Stomach (tissue), 19 donors: Measurements from ENCODE around the gene COBL. TPM values are rescaled to one million over a fixed set of nuclear protein-coding genes. Genes with fewer than 3 reads are reported as not detected.

Experiments used
- DNase-seq, 2 donors: peaks; one replicate each; pipeline versions ENCODE4 v3.0.0 to v3.0.0-alpha.2; 2013 to 2019
- H3K27ac ChIP-seq, 5 donors: fragments of 200-600 bp in 4 of 5; sonication (generic) in 4 of 5; one replicate each; pipeline ENCODE4 v1.5.1; 2013 to 2019; ENCODE audit warnings: mild to moderate bottlenecking in 1 of 5, moderate library complexity in 1 of 5
- H3K27me3 ChIP-seq, 3 donors: fragments of 200-600 bp; sonication (generic); one replicate each; pipeline ENCODE4 v1.5.1; 2017 to 2019; ENCODE audit warnings: mixed run types in 1 of 3
- H3K36me3 ChIP-seq, 4 donors: fragments of 200-600 bp; sonication (generic); 1 replicate in 3 of 4; 2 replicates in 1 of 4; pipeline ENCODE4 v1.5.1; 2016 to 2019
- H3K4me1 ChIP-seq, 4 donors: fragments of 200-600 bp; sonication (generic); one replicate each; pipeline ENCODE4 v1.5.1; 2016 to 2019
- H3K4me3 ChIP-seq, 4 donors: fragments of 200-600 bp; sonication (generic) in 3 of 4; one replicate each; pipeline ENCODE4 v1.5.1; 2016 to 2019; ENCODE audit warnings: mild to moderate bottlenecking in 1 of 4
- H3K9me3 ChIP-seq, 4 donors: fragments of 200-600 bp; sonication (generic); one replicate each; pipeline ENCODE4 v1.5.1; 2016 to 2019
- CTCF ChIP-seq, 7 experiments: fragments of 450-650 bp in 4 of 7; fragments of 200-600 bp in 3 of 7; sonication (generic) in 3 of 7; IDR thresholded peaks; one replicate each; pipeline ENCODE4 v1.5.1; 2016 to 2019; ENCODE audit warnings: antibody characterized with exemption in 7 of 7, control low read depth in 2 of 7, mild to moderate bottlenecking in 1 of 7
- EP300 ChIP-seq: sonication (generic); formaldehyde crosslinking; IDR thresholded peaks from one replicate; pipeline ENCODE4 v1.6.1; 2017; ENCODE audit warnings: antibody characterized with exemption
- POLR2A ChIP-seq, 4 donors: fragments of 450-650 bp; IDR thresholded peaks; one replicate each; pipeline ENCODE4 v1.6.1; 2016; ENCODE audit warnings: antibody characterized with exemption in 4 of 4, control low read depth in 2 of 4, mild to moderate bottlenecking in 1 of 4, moderate library complexity in 1 of 4
- POLR2AphosphoS5 ChIP-seq, 3 donors: sonication (generic); formaldehyde crosslinking; IDR thresholded peaks; one replicate each; pipeline ENCODE4 v1.6.1; 2016; ENCODE audit warnings: antibody characterized with exemption in 3 of 3
- WGBS, 5 donors: extraction: QIAGEN DNeasy Blood & Tissue Kit in 3 of 5; methylation state at CpG; one replicate each; pipeline versions ENCODE4 v1.1.5 to v1.1.7; 2013 to 2018; 5-methylcytosine and 5-hydroxymethylcytosine counted together
- intact Hi-C: fragments of 100-400 bp; cut with DNase I; formaldehyde crosslinking; loops from one replicate; pipeline ENCODE4 v1.15.1; 2023; ENCODE audit warnings: low total_unique reads
- long read RNA-seq, 10 donors: transcript quantifications; one replicate each; lab custom pipeline, GENCODE V29; 2026
- polyA plus RNA-seq, 3 donors: library from polyadenylated mRNA; stranded (reverse); fragments of 200-250 nt; gene quantifications; one replicate each; pipeline ENCODE4 v1.2.3, GENCODE V29; 2013
- total RNA-seq, 5 donors: library from RNA; depleted of rRNA; stranded (reverse); fragments of >200 nt; gene quantifications; one replicate each; pipeline versions ENCODE4 v1.1.0 to v1.2.3, GENCODE V29; 2014 to 2016
- donor health status: healthy with polysubstance abuse.
- donor health status: Bipolar disorder and iron deficiency.
- donor health status: healthy.

Gene COBL
- total RNA-seq, result 10 to 100 TPM in 4 of 5 donors, 1 to 10 TPM in 1; 8.8 to 79.9 (median 33.3) TPM
- 10 to 100 TPM in 2 of 3 donors, 1 to 10 TPM in 1; 4.9 to 13.3 (median 12.6) TPM for polyA plus RNA-seq
- long read RNA-seq, donor 1, partial matches to known transcripts, result 0 of 1 reads
- long read RNA-seq, donor 1, other reads (novel, unspliced or antisense), result 0 of 1 reads
- long read RNA-seq, donor 2, result 0 reads
- long read RNA-seq, donor 3, result 0 reads
- long read RNA-seq, donor 4, result 0 reads
- long read RNA-seq, donor 5, partial matches to known transcripts, result 0 of 1 reads
- long read RNA-seq, donor 5, other reads (novel, unspliced or antisense), result 0 of 1 reads
- long read RNA-seq, donor 6, result 0 reads
- long read RNA-seq, donor 7, result 0 reads
- long read RNA-seq, donor 8, result 0 reads
- long read RNA-seq, donor 9, result 0 reads
- long read RNA-seq, donor 10, result 0 reads

DNA sequence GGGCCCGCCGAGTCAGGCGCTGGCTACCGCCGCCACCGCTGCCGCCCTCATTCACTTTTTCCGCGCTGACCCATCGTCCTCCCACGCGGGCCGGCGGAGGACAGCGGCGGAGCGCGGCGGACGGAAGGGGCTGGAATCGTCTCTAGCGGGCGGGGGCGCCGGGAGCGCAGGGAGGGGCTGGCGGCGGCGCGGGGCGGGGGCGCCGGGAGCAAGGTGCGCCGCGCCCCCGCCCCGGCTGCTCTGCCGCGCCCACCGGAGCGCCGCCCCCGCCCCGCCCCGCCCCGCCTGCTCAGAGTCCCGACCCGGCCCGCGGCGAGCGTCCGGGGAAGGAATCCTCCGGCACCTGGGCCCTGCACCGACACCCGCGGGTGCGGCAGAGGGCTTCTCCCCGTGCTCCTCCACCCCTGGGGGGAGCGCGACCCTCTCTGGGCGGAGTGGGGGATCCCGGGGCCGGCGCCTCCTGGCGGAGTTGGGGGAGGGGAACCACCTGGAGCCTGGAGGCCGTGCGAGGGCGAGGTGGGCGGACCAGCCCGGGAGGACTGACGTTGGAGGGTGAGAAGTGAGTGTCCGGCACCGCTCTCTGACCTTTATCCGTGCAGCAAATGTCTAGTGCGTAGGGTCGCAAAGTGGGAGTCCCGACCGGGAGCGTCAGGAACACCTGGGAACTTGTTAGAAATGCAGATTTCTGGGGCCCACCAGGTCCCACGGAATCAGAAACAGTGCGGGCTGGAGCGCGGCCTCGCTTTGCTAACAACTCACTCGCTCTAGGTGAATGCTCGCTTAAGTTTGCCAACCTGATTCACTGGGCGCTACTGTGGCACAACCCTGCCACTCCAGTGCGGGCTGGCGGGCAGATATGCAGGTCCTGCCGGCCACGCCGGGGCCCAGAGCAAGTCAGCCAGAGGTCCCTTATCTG is at the start of gene COBL:
Gene COBL (minus strand): TSS at position 144 of the 916 bp plus-strand sequence. CDS start 176 bp downstream, outside the sequence.
- no peak for TF ChIP-seq POLR2A (IDR thresholded peaks at IDR 0.05)
- peak in 2 of 3 donors; percentile 8 to 69 for TF ChIP-seq POLR2AphosphoS5 (IDR thresholded peaks at IDR 0.05)
- intact Hi-C loops, result no loop called here
- peak within 1 kb of the TSS; percentile 86 to 97 (median 91) for H3K27ac ChIP-seq

GRCh38 chr7:51366172-51366728 is 49.6 kb upstream of the COBL start:
- Histone ChIP-seq H3K4me1 (peaks cover 0 to 4% (median 0%) of the 10 kb centered on the region in 4 donors), H3K27ac (no peak overlapping the region), H3K4me3 (no peak overlapping the region), H3K9me3 (no peaks in the 10 kb centered on the region), H3K36me3 (no peaks in the 10 kb centered on the region), H3K27me3 (no peaks in the 10 kb centered on the region)
- intact Hi-C loops, result loop anchor here (5.0 kb wide), 1 partner anchor 204 kb away; no protein-coding TSS in a partner anchor
- DNase-seq, result no peak
- 80 to 90% (median 83%) methylated on average over 6 to 7 of the region's 7 CpGs for WGBS, 5 donors
- TF ChIP-seq POLR2AphosphoS5 (IDR thresholded peaks at IDR 0.05) (no peak), EP300 (no peak), POLR2A (IDR thresholded peaks at IDR 0.05) (no peak), CTCF (IDR thresholded peaks at IDR 0.05) (no peak)

More for the DNA sequence above, at the start of gene COBL:
- 6 to 22% (median 11%) methylated on average over 22 to 84 of the region's 94 CpGs for whole genome bisulfite sequencing, 5 donors
- H3K9me3 ChIP-seq, result no peaks in the 10 kb centered on the region
- H3K4me3 ChIP-seq, result peak within 1 kb of the TSS; percentile 58 to 72 (median 64)
- H3K36me3 ChIP-seq, result no peaks in the 10 kb centered on the region
- peak; percentile 71 to 81 for DNase-seq
- H3K27me3 ChIP-seq, result peaks cover 0 to 25% (median 13%) of the 10 kb centered on the region in 3 donors
- peaks cover 6 to 62% (median 31%) of the 10 kb centered on the region in 4 donors for H3K4me1 ChIP-seq

DNA sequence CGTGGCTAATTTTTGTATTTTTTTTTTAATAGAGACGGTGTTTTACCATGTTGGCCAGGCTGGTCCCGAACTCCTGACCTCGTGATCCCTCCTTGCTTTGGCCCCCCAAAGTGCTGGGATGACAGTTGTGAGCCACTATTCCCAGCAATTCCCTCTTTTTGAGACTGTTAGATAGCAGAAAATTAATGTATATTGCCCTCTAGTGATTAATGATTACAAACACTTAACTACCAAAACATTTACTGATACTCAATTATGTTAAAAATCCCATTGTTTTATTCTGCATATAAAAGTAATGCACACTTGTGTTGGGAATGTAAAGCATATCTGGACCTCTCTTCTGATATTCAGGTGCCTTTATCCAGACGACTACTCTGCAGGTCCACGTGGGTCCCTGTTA is 41.2 kb upstream of the COBL start:
- Histone ChIP-seq H3K9me3 (peaks cover 0 to 3% (median 0%) of the 10 kb centered on the region in 4 donors), H3K36me3 (no peaks in the 10 kb centered on the region), H3K27me3 (no peaks in the 10 kb centered on the region), H3K27ac (peak overlapping the region; percentile 64 to 79 (median 74)), H3K4me3 (no peak overlapping the region), H3K4me1 (peaks cover 0 to 15% (median 5%) of the 10 kb centered on the region in 4 donors)
- TF ChIP-seq EP300, result no peak
- TF ChIP-seq POLR2A (IDR thresholded peaks at IDR 0.05), result no peak
- no peak for TF ChIP-seq POLR2AphosphoS5 (IDR thresholded peaks at IDR 0.05)
- peak in 2 of 7 experiments; percentile 5 to 19 for TF ChIP-seq CTCF (IDR thresholded peaks at IDR 0.05)
- 38 to 68% (median 56%) methylated on average over 6 of the region's 6 CpGs for WGBS, 5 donors
- DNase-seq, result no peak
- intact Hi-C loops, result no loop called here

DNA sequence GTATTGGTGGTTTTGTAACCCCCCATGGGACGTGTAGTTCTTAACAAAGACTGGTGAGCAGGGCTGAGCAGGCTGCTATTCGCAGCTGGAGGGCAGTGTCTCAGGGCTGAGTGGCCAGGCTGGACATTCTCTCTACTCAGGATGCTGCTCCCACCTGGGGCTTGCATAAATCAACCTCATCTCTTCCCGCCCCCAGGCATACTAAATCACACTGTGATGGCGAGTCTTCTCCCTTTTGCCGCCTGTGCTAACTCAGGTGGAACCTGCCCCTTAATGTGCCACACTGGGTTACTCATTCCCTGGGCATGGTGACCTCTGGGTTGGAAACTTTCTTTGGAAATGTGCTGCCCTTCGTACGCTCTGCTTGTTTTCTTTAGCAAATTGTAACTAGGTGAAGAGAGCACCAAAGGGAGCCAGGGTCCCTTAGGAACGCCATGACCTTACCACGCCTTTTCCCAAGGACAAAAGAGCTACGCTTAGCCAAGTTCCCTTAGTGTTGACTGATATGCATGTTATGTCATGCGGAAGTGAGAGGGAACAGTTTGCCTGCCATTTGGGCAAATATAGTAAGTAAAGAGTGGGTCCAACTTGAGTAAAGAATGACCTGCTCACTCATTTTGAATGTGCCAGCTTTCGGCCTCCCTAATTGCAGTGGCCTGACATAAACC is 40.4 kb upstream of the COBL start:
- WGBS, 5 donors, result 37 to 61% (median 55%) methylated on average over 10 to 12 of the region's 12 CpGs
- Histone ChIP-seq H3K36me3 (no peaks in the 10 kb centered on the region), H3K4me1 (peaks cover 0 to 15% (median 5%) of the 10 kb centered on the region in 4 donors), H3K27me3 (no peaks in the 10 kb centered on the region), H3K9me3 (peaks cover 0 to 3% (median 0%) of the 10 kb centered on the region in 4 donors), H3K4me3 (no peak overlapping the region), H3K27ac (peak overlapping the region; percentile 72 to 80 (median 78))
- peak; percentile 74 to 88 for DNase-seq
- intact Hi-C loops, result no loop called here
- TF ChIP-seq CTCF (IDR thresholded peaks at IDR 0.05) (no peak), POLR2AphosphoS5 (IDR thresholded peaks at IDR 0.05) (peak; percentile 37 to 91 (median 80))
